K562 (cell line): ENCODE data around the gene MYO18A. TPM values are rescaled to one million over a fixed set of nuclear protein-coding genes. Genes with fewer than 3 reads are reported as not detected.

ENCODE experiments used
- ARID1B ChIP-seq: fragments of 450-650 bp; IDR thresholded peaks from 2 replicates; pipeline ENCODE4 v1.6.1; 2016; ENCODE audit warnings: antibody characterized with exemption, mild to moderate bottlenecking, inconsistent platforms
- CREB3 ChIP-seq: fragments of 450-650 bp; conservative IDR thresholded peaks from 2 replicates; pipeline ENCODE4 v1.6.1; 2016; ENCODE audit warnings: missing genetic modification characterization, low read depth, mild to moderate bottlenecking, missing compliant biosample characterization, moderate library complexity
- JUND ChIP-seq, 2 experiments: IDR thresholded peaks; 2 replicates in 1 of 2; 3 replicates in 1 of 2; pipeline ENCODE4 v1.6.1; 2011; ENCODE audit warnings: borderline replicate concordance in 2 of 2, low read depth in 2 of 2, low read length in 2 of 2, improper control_type of control experiment in 1 of 2, missing biosample characterization in 1 of 2, missing genetic modification characterization in 1 of 2, missing genetic modification reagents in 1 of 2
- KAT8 ChIP-seq: fragments of 450-650 bp; IDR thresholded peaks from 2 replicates; pipeline ENCODE4 v1.6.1; 2016; ENCODE audit warnings: low read depth, mild to moderate bottlenecking
- KDM1A ChIP-seq, 2 experiments: fragments of 450-650 bp; IDR thresholded peaks; 2 replicates each; pipeline ENCODE4 v1.6.1; 2016; ENCODE audit warnings: mild to moderate bottlenecking in 2 of 2
- POLR2AphosphoS5 ChIP-seq: IDR thresholded peaks from 2 replicates; pipeline ENCODE4 v1.6.1; 2011; ENCODE audit warnings: mild to moderate bottlenecking, low read depth, low read length, moderate library complexity; ENCODE audit not compliant: control insufficient read depth, insufficient read depth
- RBM39 ChIP-seq: fragments of 200-400 bp; formaldehyde crosslinking; optimal IDR thresholded peaks from 2 replicates; pipeline ENCODE3; 2018; ENCODE audit warnings: low read depth, low read length
- TOE1 ChIP-seq, 2 experiments: fragments of 450-650 bp in 1 of 2; sonication (generic) in 1 of 2; formaldehyde crosslinking in 1 of 2; IDR thresholded peaks; 2 replicates each; pipeline versions ENCODE4 v1.7.1 to v1.8.0; 2016 to 2022; ENCODE audit warnings: borderline replicate concordance in 2 of 2, mild to moderate bottlenecking in 2 of 2, antibody characterized with exemption in 1 of 2, inconsistent platforms in 1 of 2, low read depth in 1 of 2, missing genetic modification reagents in 1 of 2, moderate library complexity in 1 of 2
- WHSC1 ChIP-seq: IDR thresholded peaks from one replicate; pipeline ENCODE4 v1.6.1; 2012; ENCODE audit warnings: low read length, control low read depth, inconsistent platforms
- YY1 ChIP-seq, 3 experiments: IDR thresholded peaks; 2 replicates each; pipeline ENCODE4 v1.6.1; 2011; ENCODE audit warnings: low read length in 2 of 3, mild to moderate bottlenecking in 2 of 3, moderate library complexity in 2 of 3, borderline replicate concordance in 1 of 3, control low read depth in 1 of 3, low read depth in 1 of 3; ENCODE audit not compliant: insufficient read depth in 3 of 3, insufficient replicate concordance in 2 of 3, control insufficient read depth in 1 of 3, insufficient read length in 1 of 3; ENCODE audit errors: extremely low read depth in 1 of 3
- ZFPM2 ChIP-seq: fragments of 250-450 bp; sonication (Bioruptor Pico); IDR thresholded peaks from 2 replicates; pipeline ENCODE4 v1.5.1; 2022; ENCODE audit warnings: mild to moderate bottlenecking
- polyA plus RNA-seq, 8 experiments: library from polyadenylated mRNA; depleted of rRNA in 4 of 8; stranded (reverse) in 5 of 8; unstranded in 3 of 8; fragments of >200 nt; fragmentation: Nextera tagmentation in 2 of 8; fragmentation: Illumina TruSeq in 1 of 8; extraction: Ambion mirVana in 2 of 8; extraction: Trizol in 1 of 8; gene quantifications; 2 replicates each; pipeline versions ENCODE4 v1.2.1 to v1.2.3, GENCODE V29; 2011 to 2014; ENCODE audit warnings: inconsistent platforms in 1 of 8, missing spikeins in 1 of 8
- total RNA-seq, 7 experiments: library from RNA; depleted of rRNA in 6 of 7; stranded (reverse); fragments of >200 nt in 6 of 7; fragmentation: Illumina TruSeq in 2 of 7; extraction: Trizol in 2 of 7; gene quantifications; 2 replicates each; pipeline versions ENCODE4 v1.2.1 to v1.2.3, GENCODE V29; 2011 to 2021; ENCODE audit warnings: low replicate concordance in 1 of 7

Gene MYO18A
- total and polyA plus RNA-seq, 9 of the 15 experiments (the other 6 are each of a cell fraction or from before 2014, with no cell fraction given), result 2.5 to 65.4 (median 17.1) TPM

- TF ChIP-seq CREB3 (tag), result no peak
- peak; percentile 81 for TF ChIP-seq JUND (IDR thresholded peaks at IDR 0.05; ENCODE audit: borderline replicate concordance, low read depth, low read length)
- peak; percentile 79; the same call in 2 of the 3 replicates for TF ChIP-seq JUND (tag; IDR thresholded peaks at IDR 0.05; ENCODE audit: borderline replicate concordance, low read depth, low read length)
- TF ChIP-seq YY1 (IDR thresholded peaks at IDR 0.05; ENCODE audit: borderline replicate concordance in 1 of 3, control insufficient read depth in 1 of 3, extremely low read depth in 1 of 3, insufficient read depth in 3 of 3, insufficient read length in 1 of 3, insufficient replicate concordance in 2 of 3, low read depth in 1 of 3, low read length in 2 of 3), result peak in 1 of 3 experiments; percentile 25
- peak in 1 of 2 experiments; percentile 71; a peak in 1 of 4 replicates for TF ChIP-seq KDM1A (IDR thresholded peaks at IDR 0.05)
- peak; percentile 73 for TF ChIP-seq ARID1B
- no peak for TF ChIP-seq KAT8
- peak; percentile 23; the same call in 1 of the 2 replicates for TF ChIP-seq POLR2AphosphoS5
- TF ChIP-seq WHSC1, result no peak
- 0 out of 2 replicates have a peak, but pooled peaks have one; percentile 30 for TF ChIP-seq TOE1 (IDR thresholded peaks at IDR 0.05; ENCODE audit: borderline replicate concordance)
- TF ChIP-seq TOE1 (CRISPR knock-in tag; IDR thresholded peaks at IDR 0.05; ENCODE audit: borderline replicate concordance, low read depth), result no peak
- TF ChIP-seq RBM39, result no peak
- no peak for TF ChIP-seq ZFPM2 (CRISPR knock-in tag)
These were observed 47.0 kb downstream of the MYO18A start (continued) for GRCh38 chr17:29133121-29133713.
